Dermis blood vessel endothelial cell (primary cell): ENCODE measurements around the gene PMPCA. TPM values are rescaled to one million over a fixed set of nuclear protein-coding genes. Genes with fewer than 3 reads are reported as not detected.

Experiments
- DNase-seq: peaks from one replicate; pipeline ENCODE4 v3.0.0; 2010
- total RNA-seq: library from RNA; depleted of rRNA; stranded (reverse); fragments of >200 nt; gene quantifications from 2 replicates; pipeline ENCODE4 v1.2.3, GENCODE V29; 2014

The PMPCA gene
- total RNA-seq, 1 donor from 2014 or later: 40.2 TPM

- DNase-seq: no peak
Observed at GRCh38 chr9:136374183-136374575, 36.3 kb upstream of the PMPCA start.

- DNase-seq: no peak
Observed at GRCh38 chr9:136375096-136375495, 35.4 kb upstream of the PMPCA start.

GRCh38 chr9:136376457-136376856 is 34.0 kb upstream of the PMPCA start:
- no peak for DNase-seq

DNA sequence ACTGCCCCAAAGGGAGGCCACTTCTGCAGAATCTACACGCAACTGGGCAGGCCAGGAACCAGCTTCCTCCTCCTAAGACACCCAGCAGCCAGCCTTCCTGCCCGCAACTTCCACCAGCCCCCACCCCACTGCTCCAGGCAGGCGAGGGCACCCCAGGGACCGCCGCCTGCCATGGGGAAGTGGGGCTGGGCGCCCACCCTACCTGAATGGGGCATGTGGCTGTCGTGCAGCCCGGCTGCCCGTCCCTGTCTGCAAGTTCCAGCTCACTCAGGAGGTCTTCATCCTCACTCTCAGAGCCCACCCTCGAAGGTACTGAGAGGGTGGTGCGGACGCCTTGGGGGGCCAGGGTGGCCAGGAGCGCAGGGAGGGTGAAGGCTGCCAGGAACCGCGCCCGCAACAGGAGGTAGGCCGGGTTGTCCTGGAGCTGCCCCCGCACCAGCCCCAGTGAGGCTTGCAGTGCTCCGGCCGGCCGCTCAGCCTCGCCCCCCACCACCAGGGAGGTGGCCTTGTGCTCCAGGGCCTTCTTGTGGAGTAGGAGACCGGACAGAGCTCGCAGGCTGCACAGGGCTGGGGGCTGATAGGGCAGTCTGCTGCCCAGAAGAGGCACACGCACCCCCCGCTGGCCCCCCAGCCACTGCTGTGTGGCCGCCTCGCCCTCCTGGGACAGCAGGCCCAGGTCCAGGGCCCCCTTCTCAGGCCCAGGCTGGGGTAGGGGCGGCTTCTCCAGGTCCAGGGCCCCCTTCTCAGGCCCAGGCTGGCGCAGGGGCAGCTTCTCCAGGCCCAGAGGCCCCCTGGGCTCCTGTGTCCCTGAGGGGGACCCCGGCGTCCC is 32.9 kb upstream of the PMPCA start:
- no peak for DNase-seq

DNA sequence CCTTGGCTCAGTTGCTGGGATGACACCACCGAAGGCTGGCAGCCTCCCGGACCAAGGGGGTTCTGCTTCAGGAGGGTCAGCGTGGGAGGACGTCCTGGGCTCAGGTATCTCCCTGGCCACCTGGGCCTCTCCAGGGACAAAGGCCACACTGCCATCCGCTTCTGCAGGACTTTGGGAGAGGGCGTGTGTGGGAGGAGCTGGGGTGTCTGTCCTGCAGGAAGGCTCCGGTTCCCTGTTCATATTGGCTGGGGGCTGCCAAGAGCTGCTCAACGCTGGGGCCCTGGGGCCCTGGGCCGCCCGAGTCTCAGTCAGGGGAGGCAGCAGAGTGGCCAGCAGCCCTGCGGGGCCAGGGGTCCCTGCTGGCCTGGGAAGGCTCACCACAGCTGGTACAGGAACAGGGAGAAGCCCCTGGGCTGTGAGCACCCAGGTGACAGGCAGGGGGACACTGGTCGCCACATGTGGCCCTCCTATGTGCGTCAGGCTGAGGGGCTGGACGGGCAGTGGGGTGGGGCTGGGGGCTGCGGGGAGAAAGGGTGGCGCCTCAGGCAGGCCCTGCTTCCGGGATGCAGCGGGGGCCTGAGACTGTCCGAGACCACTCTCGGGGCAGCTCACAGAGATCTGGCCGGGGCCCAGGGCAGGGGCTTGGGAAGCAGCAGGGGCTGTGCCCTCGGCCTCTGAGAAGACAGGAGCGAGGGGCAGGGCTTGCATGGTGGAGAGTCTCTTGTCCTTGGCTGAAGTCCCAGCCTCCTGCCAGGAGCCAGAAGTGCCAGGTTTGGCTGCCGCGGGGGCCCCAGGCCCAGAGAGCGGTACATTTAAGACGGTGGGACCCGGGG is 32.1 kb upstream of the PMPCA start:
- DNase-seq: no peak

GRCh38 chr9:136379003-136379287 is 31.5 kb upstream of the PMPCA start:
- no peak for DNase-seq

- no peak for DNase-seq
Observed at GRCh38 chr9:136379401-136379800, 31.1 kb upstream of the PMPCA start.

DNA sequence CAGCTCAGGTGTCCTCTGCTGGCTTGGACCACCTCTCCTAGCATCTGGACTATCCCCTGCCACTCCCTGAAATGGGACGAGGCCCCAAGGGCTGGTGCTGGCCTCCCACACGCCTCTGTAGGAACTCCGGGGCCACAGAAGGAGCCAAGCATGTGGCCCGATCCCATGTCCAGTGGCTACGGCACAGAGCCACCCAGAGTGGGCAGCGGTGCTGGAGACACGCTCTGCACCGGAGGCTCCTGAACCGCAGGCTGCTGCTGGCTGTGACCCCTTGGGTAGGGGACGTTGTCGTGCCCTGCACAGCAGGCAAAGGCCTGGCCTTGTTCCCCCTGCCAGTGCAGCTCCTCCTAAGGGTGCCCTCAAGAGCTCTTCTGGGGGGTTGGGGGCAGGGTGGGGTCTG is 30.6 kb upstream of the PMPCA start:
- no peak for DNase-seq

DNA sequence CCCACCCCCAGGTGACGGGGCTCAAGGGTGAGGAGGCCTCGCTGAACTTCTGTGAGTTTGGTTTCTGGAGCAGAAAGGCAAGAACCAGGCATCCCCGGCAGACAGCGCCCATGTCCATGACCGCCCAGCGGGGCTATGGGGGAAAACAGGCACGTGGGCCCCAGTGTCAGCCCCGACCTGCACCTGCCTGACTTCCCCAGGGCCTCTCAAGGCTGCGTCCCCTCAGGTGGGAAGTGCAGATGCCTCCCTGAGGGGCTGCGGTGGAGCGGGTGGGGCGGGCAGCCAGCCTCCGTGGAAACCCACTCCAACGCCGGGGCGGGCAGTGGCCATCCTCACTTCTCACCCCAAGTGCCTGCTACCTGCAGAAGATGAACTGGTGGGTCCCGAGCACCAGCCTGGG is 30.1 kb upstream of the PMPCA start:
- DNase-seq: no peak

DNA sequence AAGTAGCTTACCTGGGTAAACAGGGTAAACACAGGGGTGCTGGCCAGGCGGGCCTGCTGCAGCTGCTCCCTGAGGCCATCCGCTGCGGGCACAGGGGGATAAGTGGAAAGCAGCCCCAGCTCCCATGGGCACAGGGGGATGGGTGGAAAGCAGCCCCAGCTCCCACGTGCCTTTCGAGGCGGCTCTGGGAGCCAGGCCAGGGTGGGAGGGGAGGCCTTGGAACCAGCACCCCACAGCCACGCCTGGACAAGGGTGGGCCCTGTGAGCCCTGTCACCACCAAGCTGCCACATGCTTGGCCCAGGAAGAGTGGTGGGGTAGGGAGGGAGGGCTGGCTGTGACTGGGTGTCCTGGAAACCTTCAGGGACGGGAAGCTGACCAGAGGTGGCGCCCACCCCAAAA is 29.1 kb upstream of the PMPCA start:
- no peak for DNase-seq

- DNase-seq: no peak
Observed at GRCh38 chr9:136381966-136382513, 28.4 kb upstream of the PMPCA start.

DNA sequence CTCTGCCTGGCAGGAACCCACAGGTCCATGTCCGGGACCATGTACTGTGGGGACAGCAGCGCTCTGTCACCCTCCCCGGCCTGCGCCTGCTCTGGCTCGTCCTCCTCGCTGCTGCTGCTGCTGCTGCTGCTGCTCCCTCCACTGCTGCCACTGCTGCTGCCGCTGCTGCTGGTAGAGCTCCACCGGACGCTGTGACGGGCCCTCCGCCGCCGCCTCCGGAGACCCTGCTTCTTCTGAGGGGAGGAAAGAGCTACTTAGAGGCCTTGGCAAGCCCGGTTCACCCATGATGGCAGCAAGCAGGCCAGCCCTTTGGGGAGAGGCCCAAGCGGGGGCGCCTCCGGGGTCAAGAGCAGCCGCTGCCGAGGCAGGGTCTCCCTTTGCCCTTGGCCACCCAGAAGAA is 27.0 kb upstream of the PMPCA start:
- DNase-seq: no peak

- no peak for DNase-seq
Observed at GRCh38 chr9:136385015-136385414, 25.4 kb upstream of the PMPCA start.

DNA sequence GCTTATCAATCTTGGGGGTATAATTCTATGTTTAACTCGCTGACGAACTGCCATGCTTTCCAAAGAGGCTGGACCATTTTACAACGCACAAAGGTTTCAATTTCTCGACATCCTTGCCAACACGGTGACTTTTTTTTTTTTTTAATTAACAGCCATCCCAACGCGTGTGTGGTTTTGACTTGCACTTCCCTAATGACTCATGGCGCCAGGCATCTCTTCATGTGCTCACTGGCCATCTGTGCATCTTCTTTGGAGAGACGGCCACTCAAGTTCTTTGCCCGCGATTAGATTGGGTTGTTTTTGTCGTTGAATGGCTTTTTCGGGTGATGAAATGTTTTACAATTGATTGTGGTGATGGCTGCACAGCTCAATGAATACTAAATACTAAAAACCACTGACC is 24.4 kb upstream of the PMPCA start:
- DNase-seq: no peak

GRCh38 chr9:136387217-136387616 is 23.2 kb upstream of the PMPCA start:
- no peak for DNase-seq

DNA sequence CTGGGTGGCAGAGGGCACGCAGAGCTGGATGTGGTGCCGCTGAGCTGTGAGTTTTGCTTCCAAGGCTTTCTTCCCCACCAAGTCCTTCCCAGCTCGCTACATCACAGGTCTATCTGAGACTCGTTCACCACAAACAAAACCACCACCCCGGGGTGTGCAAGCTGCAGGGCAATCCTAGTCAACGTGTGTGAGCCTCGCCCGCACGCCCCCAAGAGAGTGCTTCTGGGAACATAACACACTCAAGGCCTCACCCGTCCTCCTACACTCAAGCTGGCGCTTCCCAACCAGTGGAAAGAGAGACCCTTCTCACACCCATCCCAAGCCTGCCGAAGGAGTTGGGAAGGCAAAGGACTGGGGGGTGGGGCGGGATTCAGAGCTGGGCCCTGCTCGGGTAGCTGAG is 21.1 kb upstream of the PMPCA start:
- DNase-seq: no peak

DNA sequence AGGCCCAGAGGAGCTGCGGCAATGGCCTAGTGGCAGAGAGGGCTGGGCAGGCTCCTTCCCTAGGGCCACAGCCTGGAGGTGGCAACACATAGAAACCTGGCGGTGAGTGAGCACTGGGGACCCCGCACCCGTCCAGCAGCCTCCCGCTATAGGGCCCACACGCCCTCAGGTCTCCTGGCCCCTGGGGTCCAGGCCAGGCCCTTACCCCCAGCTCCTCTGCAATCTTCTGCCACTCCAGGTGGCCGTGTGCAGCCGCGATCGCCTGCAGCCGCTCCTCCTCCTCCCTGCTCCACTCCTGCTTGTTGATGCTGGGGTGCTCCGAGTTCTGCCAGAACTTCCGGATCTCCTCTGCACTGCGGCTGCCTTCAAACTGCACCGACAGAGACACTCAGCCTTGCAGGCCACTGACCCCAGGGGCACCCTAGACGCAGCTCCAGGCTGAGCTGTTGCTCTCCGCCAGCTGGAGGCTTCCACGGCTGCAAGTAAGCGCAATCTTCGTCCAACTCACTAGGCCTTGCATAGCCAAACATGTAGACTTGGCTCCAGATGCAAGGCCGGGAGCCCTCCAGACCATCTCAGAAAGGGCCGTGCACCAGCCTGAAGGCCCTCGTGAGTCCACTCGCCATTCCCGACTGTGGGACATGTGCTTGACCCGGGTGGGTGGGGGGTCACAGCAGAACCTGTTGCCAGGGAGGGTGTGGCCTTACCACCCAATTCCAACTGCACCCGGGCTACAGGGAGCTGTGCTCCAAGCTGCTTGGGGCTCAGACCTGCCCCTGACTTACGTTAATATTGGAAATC is 18.5 kb upstream of the PMPCA start:
- DNase-seq: no peak

DNA sequence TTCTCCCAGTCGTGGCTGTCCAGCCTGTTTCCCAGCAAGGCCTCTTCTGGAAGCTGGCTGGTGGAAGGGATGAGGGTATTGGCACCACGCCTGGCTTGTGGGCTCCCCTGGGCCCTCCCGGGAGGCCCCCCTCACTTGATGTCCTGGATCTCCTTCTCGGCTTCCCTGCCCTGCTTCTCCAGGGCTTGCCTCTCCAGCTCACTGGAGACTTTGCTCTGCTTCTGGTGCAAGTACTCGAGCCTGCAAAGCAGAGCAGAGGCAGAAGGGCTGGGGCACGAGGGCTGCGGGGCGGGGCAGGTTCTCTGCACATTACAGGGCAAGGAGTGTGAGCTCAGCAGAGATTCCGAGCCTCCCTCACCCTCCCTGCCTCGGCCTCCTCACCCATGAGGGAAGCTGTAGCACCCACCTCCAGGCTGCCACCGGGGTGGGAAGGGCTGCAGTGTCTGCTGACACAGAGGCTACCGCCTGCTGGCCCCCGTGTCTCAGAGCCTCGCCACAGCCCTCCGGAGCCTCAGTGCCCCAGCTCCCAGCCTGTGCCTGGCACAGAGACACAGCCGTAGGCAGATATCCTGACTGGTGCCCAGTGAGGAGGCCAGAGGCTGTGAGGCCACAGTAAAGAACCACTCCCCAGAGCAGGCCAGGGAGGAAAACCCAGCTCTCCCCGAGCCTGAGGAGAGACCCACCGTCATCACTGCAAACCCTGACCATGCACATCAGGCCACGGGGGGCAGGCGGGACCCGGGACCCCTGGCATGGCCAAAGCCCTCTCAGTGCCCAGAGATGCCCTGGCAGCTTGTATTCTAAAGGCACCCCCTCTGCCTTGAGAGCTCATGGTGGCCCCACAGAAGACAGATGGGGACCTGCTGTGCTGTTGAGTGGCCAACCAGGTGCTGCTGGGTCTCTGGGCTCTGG is 17.7 kb upstream of the PMPCA start:
- DNase-seq: no peak

DNA sequence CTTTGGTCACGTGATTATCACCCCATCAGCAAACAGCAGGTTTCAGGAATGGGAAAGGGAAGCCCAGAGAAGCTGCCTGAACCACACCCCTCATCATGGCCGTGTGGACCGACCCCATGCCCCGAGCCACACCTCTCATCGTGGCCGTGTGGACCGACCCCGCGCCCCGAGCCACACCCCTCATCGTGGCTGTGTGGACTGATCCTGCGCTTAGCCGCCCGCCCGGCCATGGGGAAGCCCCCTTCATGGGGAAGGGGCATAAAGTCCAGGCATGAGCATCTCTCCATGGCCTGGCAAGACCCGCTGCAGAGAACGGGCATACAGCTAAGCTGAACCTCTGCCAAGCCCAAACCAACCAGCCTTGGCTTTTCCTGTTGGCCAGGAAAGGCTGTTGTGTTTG is 16.9 kb upstream of the PMPCA start:
- DNase-seq: no peak

DNA sequence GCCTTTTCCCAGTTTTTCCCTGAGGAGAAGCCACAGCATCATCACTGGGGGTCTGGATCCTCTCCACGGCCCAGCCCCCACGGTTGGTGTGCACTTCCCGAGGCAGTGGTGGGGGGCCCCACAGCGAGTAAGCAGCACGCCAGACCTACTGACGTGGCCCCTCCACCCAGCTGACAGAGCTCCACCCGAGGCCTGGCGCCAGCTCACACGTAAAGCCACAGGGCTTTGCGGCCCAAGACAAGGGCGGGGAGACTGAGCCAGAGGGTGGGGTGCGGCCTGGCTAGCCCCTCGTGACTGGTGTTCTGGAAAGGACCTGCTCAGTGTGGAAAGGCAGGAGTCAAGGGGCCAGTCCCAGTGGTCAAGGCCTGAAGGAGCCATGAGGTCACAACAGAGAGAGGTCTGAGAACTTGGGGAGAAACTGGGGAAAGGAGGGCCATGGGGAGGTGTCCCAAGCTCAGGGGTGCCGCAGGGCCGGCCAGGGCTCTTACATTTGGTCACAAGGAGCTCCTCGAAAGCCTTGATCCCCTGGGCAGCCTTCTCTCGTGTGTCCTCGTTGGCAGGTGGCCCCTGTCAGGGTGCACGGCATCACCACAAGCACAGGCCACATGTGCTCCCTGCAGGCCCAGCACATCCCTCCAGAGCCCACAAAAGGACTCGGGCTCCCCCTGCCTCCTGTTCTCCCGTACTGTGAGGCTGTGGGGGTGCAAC is 16.0 kb upstream of the PMPCA start:
- DNase-seq: no peak

GRCh38 chr9:136395020-136395340 is 15.5 kb upstream of the PMPCA start:
- no peak for DNase-seq
